Fibroblast of the conjunctiva (primary cell): Measurements from ENCODE around the gene FAM53B.
A peak's percentile ranks its signal among the peaks of the same experiment; 100 is the strongest.

ENCODE experiments used
- DNase-seq: peaks from one replicate; pipeline ENCODE4 v3.0.0-alpha.2; 2010; ENCODE audit warnings: low read depth

Gene FAM53B

GRCh38 chr10:124677749-124678556 is 66.2 kb downstream of the FAM53B start:
- DNase-seq: peak; percentile 23

- no peak for DNase-seq
Measured at GRCh38 chr10:124677293-124677699, 66.9 kb downstream of the FAM53B start.

DNA sequence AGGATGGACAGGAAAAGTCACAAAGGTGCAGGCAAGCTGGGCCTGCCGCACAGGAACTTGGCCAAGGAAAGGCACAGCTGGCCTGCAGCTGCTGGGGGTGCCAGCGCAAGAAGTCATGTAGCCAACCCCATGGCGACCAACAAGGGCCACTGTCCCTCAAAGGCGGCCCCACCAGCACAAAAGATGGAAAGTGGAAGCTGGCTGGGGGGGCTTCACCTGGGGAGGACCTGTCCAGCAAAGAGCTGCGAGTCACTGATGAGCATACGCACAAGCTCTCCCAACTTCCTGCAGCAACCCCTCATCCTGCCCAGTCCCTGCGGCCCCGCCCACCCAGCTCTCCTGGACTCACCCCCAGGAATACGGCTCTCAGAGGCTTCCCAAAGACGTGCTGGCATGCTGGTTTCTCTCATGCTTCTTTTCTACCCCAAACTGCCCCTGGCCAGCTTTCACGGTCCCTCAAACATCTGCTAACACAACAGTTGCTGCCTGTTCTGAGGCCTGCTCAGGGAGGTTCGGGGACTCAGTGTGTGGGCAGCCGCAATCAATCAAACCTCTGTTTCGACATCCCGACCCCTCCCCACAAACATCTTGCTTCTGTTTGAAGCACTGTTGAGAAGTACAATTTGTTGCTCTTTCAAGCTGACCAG is 67.6 kb downstream of the FAM53B start:
- DNase-seq: no peak

GRCh38 chr10:124675824-124676223 is 68.4 kb downstream of the FAM53B start:
- DNase-seq: no peak

DNA sequence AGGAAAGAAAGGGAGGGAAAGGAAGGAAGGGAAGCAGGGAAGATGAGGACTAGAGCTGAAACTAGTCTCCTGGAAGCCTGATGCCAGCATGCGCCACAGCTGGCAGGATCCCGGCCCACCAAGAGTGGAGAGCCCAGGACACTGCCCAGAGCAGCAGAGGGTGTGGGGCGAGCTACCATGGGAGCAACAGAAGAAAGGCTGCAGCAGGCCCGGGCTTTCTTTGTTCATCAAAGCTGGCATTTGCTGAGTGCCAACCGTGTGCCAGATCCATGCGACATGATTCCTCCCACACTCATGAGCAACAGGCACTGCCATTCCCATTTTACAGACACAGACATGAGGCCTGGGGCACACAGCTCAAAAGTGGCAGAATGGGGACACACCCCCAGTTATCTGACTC is 68.9 kb downstream of the FAM53B start:
- DNase-seq: no peak

- no peak for DNase-seq
Measured at GRCh38 chr10:124674768-124675222, 69.4 kb downstream of the FAM53B start.

DNA sequence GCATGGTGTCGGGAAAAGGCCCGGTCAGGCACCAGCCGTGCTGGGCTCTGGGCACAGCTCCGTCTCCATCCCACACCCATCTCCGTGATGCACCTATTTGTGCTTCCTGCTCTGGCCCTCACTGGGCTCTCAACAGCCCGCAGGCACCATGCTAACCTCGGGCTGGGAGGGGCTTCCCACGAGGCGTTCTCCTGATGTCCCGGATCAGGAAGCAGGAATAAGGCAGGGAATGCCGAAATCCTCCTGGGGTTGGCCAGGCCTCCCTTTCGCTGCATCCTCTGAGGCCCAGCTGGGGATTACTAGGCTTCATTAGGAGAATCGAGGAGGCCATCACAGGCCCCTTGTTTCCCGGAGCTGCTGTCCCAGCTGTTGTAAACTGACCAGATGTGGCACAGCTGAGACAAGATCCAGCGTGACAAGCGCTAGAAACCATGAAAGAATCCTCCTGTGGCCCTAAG is 72.0 kb downstream of the FAM53B start:
- no peak for DNase-seq

- DNase-seq: peak; percentile 42
Measured at GRCh38 chr10:124671486-124672075, 72.6 kb downstream of the FAM53B start.

DNA sequence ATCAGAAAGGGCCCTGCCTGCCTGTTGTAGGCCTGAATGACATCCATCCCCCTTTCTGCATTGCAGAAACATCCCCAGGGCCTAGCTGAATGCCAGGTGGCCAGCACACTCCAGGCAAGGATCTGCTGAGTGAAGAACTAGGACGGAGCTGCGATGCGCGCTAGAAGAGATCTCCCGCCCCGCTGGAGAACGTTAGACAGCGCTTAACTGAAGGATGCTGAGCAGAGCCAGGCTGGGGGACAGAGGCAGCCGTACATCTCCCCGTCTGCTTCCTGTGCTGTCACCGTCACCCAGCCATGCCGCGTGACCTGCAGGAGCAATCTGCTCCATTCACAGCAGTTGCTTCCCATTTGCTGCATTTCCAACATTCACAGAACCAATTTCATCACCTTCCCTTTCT is 73.3 kb downstream of the FAM53B start:
- no peak for DNase-seq

DNA sequence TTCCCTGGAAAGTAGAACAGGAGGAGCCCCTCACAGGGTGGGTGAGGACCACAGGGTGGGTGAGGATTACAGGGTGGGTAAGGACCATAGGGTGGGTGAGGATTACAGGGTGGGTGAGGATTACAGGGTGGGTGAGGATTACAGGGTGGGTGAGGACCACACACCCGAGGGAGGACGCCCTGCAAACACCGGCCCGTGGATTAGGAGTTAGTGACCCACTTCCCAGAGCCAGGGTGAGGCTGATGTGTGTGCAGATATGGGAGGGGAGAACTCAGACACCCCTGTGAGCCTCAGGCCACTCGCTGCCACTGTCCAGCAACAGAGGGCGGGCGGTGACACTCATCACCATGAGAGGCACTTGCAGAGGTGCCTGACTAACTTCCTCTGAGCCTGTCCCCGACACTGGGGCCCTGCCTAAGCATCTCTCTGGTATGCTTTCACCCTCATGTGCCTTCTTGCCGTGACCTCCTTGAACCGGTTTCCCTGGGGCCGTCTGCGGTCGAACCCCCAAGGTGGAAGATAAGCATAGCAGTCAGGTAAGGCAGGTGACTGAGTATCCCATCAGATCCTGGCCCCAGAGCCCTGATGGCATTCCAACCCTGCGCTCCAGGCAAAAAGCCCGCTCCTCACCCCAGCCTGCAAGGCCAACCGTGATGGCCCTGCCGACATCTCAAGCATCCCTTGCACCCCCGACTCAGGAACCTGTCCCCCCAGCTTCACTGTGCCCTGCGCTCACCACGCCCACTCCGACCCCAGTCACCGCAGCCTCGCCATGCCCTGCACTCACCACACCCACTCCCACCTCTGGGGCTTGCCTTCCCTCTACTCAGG is 74.1 kb downstream of the FAM53B start:
- DNase-seq: no peak

DNA sequence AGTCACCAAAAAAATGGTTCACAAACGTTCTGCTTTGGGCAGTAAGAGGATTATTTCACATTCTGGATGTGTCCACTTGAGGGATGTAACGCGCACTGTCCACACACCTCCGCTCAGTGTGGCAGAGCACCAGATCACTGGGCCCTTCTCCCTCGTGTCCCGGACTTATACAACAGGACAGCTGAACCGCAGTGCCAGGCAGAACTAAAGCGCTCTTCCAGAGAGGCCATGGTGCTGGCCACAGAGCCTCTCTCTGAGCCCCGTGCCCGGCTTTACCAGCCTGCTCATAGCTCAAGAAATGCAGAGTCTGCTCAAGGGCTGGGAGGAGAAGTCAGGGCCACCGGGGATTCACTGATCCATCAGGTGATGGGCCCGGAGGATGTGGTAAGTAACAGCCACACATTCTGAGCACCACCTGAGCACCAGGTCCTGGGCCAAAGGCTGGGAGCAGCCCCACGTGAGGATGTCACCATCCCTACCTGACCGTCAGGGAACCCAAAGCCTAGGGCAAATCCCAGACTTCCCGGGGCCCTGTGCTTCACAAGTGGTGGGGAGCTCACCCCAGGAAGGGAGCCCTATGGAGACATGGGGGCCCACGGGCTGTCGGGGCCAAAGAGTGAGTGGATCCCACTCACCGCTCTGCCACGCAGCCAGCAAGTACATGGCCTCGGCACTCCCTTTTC is 74.9 kb downstream of the FAM53B start:
- DNase-seq: no peak

DNA sequence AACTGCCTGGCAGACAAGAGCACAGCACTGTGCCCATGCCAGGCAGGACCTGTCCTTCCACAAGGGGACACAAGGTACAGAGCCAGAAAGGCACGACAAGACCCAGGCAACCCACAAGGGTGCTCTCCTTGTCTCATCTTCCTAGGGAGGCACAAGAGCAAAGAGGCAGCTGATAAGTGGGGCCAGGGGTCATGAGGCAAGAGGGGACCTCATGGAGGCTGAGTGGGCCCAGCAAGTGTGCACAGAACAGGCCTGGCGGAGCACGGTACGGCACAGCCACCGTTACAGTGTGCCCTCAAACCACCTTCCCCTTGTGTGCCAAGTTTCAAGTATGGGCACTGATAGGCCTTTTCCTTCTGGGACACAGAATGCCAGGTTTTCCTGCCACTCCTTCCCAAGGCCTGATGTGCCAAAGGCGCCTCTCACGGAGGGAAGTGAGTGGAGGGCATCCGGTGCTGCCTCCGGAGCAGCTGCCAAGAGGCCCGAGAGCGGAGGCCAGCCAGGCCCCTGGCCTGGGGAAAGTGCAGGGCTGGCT is 75.6 kb downstream of the FAM53B start:
- no peak for DNase-seq

- no peak for DNase-seq
Measured at GRCh38 chr10:124667425-124668345, 76.5 kb downstream of the FAM53B start.

DNA sequence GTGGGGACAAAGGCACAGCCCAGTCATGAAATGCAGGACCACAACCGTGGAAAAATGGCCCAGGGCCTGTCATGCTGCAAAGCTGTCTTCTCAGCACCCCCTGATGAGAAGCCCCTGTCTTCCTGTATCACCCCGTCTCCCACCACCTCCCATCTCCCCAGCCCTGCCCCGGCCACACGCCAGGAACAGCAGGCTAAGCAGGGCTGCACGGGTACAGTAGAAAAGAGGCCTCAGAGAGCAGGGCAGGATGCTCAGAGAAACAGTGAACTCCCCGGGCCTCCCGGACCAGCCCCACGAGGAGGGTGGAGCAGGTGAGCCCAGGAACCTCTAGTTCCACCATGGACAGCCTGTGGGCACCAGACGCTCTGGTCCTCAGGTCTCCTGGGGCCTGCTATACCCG is 77.7 kb downstream of the FAM53B start:
- no peak for DNase-seq

DNA sequence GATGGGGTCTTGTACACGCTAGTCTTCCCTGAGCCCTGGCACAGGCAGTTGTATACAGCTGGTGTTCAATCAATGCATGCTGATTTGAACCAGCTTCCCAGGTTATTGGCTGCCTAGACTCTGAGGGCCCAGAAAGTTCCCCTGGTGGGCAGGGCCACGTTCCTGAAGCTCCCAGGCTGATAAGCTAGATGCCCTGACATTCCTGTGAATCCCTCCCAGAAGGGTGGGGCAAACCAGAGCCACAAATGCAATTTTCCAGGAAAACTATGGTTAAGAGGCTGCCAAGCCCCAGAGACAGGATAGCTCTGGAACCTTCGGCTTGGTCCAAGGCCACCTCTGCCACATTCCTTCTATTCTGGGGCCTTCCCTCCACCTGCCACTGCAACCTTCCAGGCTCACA is 78.2 kb downstream of the FAM53B start:
- no peak for DNase-seq

- DNase-seq: no peak
Measured at GRCh38 chr10:124665558-124665957, 78.6 kb downstream of the FAM53B start.

GRCh38 chr10:124665091-124665490 is 79.1 kb downstream of the FAM53B start:
- no peak for DNase-seq

- DNase-seq: no peak
Measured at GRCh38 chr10:124663766-124664360, 80.3 kb downstream of the FAM53B start.

- no peak for DNase-seq
Measured at GRCh38 chr10:124663228-124663627, 81.0 kb downstream of the FAM53B start.

GRCh38 chr10:124661660-124662180 is 82.5 kb downstream of the FAM53B start:
- DNase-seq: no peak
